Measurements from ENCODE around the gene WDR75. TPM values are rescaled to one million over a fixed set of nuclear protein-coding genes. Genes with fewer than 3 reads are reported as not detected.

The WDR75 gene
- total and polyA plus RNA-seq, 2 donors from 2014 or later: 15.6 to 28.3 TPM

GRCh38 chr2:189408294-189408693 lies 33.0 kb upstream of the WDR75 start:
- no peak for FAIRE-seq
- intact Hi-C loops (cut with DNase I): loop anchor here (10.0 kb wide), 1 partner anchor 323 kb away; no protein-coding TSS in a partner anchor

GRCh38 chr2:189409131-189409530 lies 32.1 kb upstream of the WDR75 start:
- Histone ChIP-seq H3K9me3 (ENCODE audit: control insufficient read depth in 2 of 3, insufficient read depth in 1 of 3, low read length in 3 of 3) (no peaks in the 10 kb centered on the region), H3K4me3 (ENCODE audit: low read length in 3 of 3) (no peak overlapping the region), H3K9ac (ENCODE audit: low read length in 3 of 3) (no peak overlapping the region), H3K36me3 (ENCODE audit: control insufficient read depth in 2 of 3, insufficient read depth in 3 of 3, low read length in 3 of 3) (no peaks in the 10 kb centered on the region), H3K27ac (ENCODE audit: low read depth in 2 of 2, low read length in 2 of 2) (no peak overlapping the region), H3K4me1 (ENCODE audit: control insufficient read depth in 2 of 3, insufficient read depth in 2 of 3, low read depth in 1 of 3, low read length in 3 of 3) (no peaks in the 10 kb centered on the region), H3K27me3 (ENCODE audit: control insufficient read depth, insufficient read depth, low read length) (no peaks in the 10 kb centered on the region)
- no peak for TF ChIP-seq CTCF (IDR thresholded peaks at IDR 0.05; ENCODE audit: borderline replicate concordance, extremely low read depth, insufficient read depth)
- DNase-seq (no peak), FAIRE-seq (no peak)
- intact Hi-C loops (cut with DNase I): loop anchor here (10.0 kb wide), 1 partner anchor 324 kb away; no protein-coding TSS in a partner anchor

More at GRCh38 chr2:189408294-189408693, 33.0 kb upstream of the WDR75 start:
- Histone ChIP-seq H3K27ac (ENCODE audit: low read depth in 2 of 2, low read length in 2 of 2) (no peak overlapping the region), H3K9ac (ENCODE audit: low read length in 3 of 3) (no peak overlapping the region), H3K9me3 (ENCODE audit: control insufficient read depth in 2 of 3, insufficient read depth in 1 of 3, low read length in 3 of 3) (no peaks in the 10 kb centered on the region), H3K36me3 (ENCODE audit: control insufficient read depth in 2 of 3, insufficient read depth in 3 of 3, low read length in 3 of 3) (no peaks in the 10 kb centered on the region), H3K4me1 (ENCODE audit: control insufficient read depth in 2 of 3, insufficient read depth in 2 of 3, low read depth in 1 of 3, low read length in 3 of 3) (no peaks in the 10 kb centered on the region), H3K27me3 (ENCODE audit: control insufficient read depth, insufficient read depth, low read length) (no peaks in the 10 kb centered on the region), H3K4me3 (ENCODE audit: low read length in 3 of 3) (no peak overlapping the region)
- TF ChIP-seq CTCF (IDR thresholded peaks at IDR 0.05; ENCODE audit: borderline replicate concordance, extremely low read depth, insufficient read depth): no peak
- no peak for DNase-seq

GRCh38 chr2:189409647-189410046 lies 31.6 kb upstream of the WDR75 start:
- no peak overlapping the region for H3K4me3 ChIP-seq (ENCODE audit: low read length in 3 of 3)
- H3K27me3 ChIP-seq (ENCODE audit: control insufficient read depth, insufficient read depth, low read length): no peaks in the 10 kb centered on the region
- DNase-seq (no peak), FAIRE-seq (peak; percentile 13)
- H3K27ac ChIP-seq (ENCODE audit: low read depth in 2 of 2, low read length in 2 of 2): no peak overlapping the region
- no peak overlapping the region for H3K9ac ChIP-seq (ENCODE audit: low read length in 3 of 3)
- TF ChIP-seq CTCF (IDR thresholded peaks at IDR 0.05; ENCODE audit: borderline replicate concordance, extremely low read depth, insufficient read depth): no peak
- intact Hi-C loops (cut with DNase I): loop anchor here (10.0 kb wide), 1 partner anchor 325 kb away; no protein-coding TSS in a partner anchor
- no peaks in the 10 kb centered on the region for H3K9me3 ChIP-seq (ENCODE audit: control insufficient read depth in 2 of 3, insufficient read depth in 1 of 3, low read length in 3 of 3)
- no peaks in the 10 kb centered on the region for H3K36me3 ChIP-seq (ENCODE audit: control insufficient read depth in 2 of 3, insufficient read depth in 3 of 3, low read length in 3 of 3)
- H3K4me1 ChIP-seq (ENCODE audit: control insufficient read depth in 2 of 3, insufficient read depth in 2 of 3, low read depth in 1 of 3, low read length in 3 of 3): no peaks in the 10 kb centered on the region

- Histone ChIP-seq H3K9ac (ENCODE audit: low read length in 3 of 3) (no peak overlapping the region), H3K27ac (ENCODE audit: low read depth in 2 of 2, low read length in 2 of 2) (no peak overlapping the region), H3K36me3 (ENCODE audit: control insufficient read depth in 2 of 3, insufficient read depth in 3 of 3, low read length in 3 of 3) (no peaks in the 10 kb centered on the region), H3K4me3 (ENCODE audit: low read length in 3 of 3) (no peak overlapping the region), H3K4me1 (ENCODE audit: control insufficient read depth in 2 of 3, insufficient read depth in 2 of 3, low read depth in 1 of 3, low read length in 3 of 3) (no peaks in the 10 kb centered on the region), H3K9me3 (ENCODE audit: control insufficient read depth in 2 of 3, insufficient read depth in 1 of 3, low read length in 3 of 3) (no peaks in the 10 kb centered on the region), H3K27me3 (ENCODE audit: control insufficient read depth, insufficient read depth, low read length) (no peaks in the 10 kb centered on the region)
- no peak for TF ChIP-seq CTCF (IDR thresholded peaks at IDR 0.05; ENCODE audit: borderline replicate concordance, extremely low read depth, insufficient read depth)
- FAIRE-seq (no peak), DNase-seq (peak in 2 of 5 donors; percentile 66 to 86)
- intact Hi-C loops (cut with DNase I): no loop called here
Observed at GRCh38 chr2:189411860-189412259, 29.4 kb upstream of the WDR75 start.

All from kidney (tissue), 14 donors.